HG03175 (cell line): ENCODE results near the gene SMOC2.

ENCODE experiments used
- ATAC-seq: cut with Tn5 transposase; IDR thresholded peaks from one replicate; pipeline ENCODE4 v1.9.1; 2021; ENCODE audit warnings: mild to moderate bottlenecking, moderate library complexity; ENCODE audit not compliant: unreplicated experiment

Gene SMOC2

GRCh38 chr6:168513766-168514165, 72.8 kb downstream of the SMOC2 start:
- no peak for ATAC-seq

- ATAC-seq: no peak
These were observed 73.2 kb downstream of the SMOC2 start for GRCh38 chr6:168514216-168514615.

GRCh38 chr6:168515376-168515775, 74.4 kb downstream of the SMOC2 start:
- ATAC-seq: no peak

GRCh38 chr6:168516944-168517741, 76.2 kb downstream of the SMOC2 start:
- no peak for ATAC-seq

GRCh38 chr6:168517742-168518347, 76.9 kb downstream of the SMOC2 start:
- ATAC-seq: no peak

GRCh38 chr6:168518348-168518745, 77.4 kb downstream of the SMOC2 start:
- ATAC-seq: no peak

GRCh38 chr6:168518867-168519266, 77.9 kb downstream of the SMOC2 start:
- no peak for ATAC-seq

GRCh38 chr6:168520233-168520632, 79.2 kb downstream of the SMOC2 start:
- ATAC-seq: no peak

GRCh38 chr6:168524571-168525001, 83.6 kb downstream of the SMOC2 start:
- ATAC-seq: no peak

GRCh38 chr6:168525114-168525513, 84.1 kb downstream of the SMOC2 start:
- no peak for ATAC-seq

GRCh38 chr6:168525926-168526630, 85.1 kb downstream of the SMOC2 start:
- no peak for ATAC-seq

GRCh38 chr6:168526841-168527281, 85.9 kb downstream of the SMOC2 start:
- no peak for ATAC-seq

GRCh38 chr6:168527451-168528210, 86.6 kb downstream of the SMOC2 start:
- no peak for ATAC-seq

GRCh38 chr6:168528474-168529095, 87.6 kb downstream of the SMOC2 start:
- ATAC-seq: peak; percentile 95

- no peak for ATAC-seq
These were observed 88.2 kb downstream of the SMOC2 start for GRCh38 chr6:168529214-168529613.

GRCh38 chr6:168530653-168531071, 89.7 kb downstream of the SMOC2 start:
- no peak for ATAC-seq

GRCh38 chr6:168532070-168532469, 91.1 kb downstream of the SMOC2 start:
- ATAC-seq: no peak

- ATAC-seq: no peak
These were observed 92.4 kb downstream of the SMOC2 start for GRCh38 chr6:168533414-168533813.

GRCh38 chr6:168534265-168534664, 93.3 kb downstream of the SMOC2 start:
- no peak for ATAC-seq

GRCh38 chr6:168535711-168536110, 94.7 kb downstream of the SMOC2 start:
- ATAC-seq: no peak

- no peak for ATAC-seq
These were observed 95.2 kb downstream of the SMOC2 start for GRCh38 chr6:168536196-168536595.
